ENCODE data around the gene CUBN. TPM values are rescaled to one million over a fixed set of nuclear protein-coding genes. Genes with fewer than 3 reads are reported as not detected.

Gene CUBN
- total RNA-seq, 1 experiment from 2014 or later: 0.07 TPM

DNA sequence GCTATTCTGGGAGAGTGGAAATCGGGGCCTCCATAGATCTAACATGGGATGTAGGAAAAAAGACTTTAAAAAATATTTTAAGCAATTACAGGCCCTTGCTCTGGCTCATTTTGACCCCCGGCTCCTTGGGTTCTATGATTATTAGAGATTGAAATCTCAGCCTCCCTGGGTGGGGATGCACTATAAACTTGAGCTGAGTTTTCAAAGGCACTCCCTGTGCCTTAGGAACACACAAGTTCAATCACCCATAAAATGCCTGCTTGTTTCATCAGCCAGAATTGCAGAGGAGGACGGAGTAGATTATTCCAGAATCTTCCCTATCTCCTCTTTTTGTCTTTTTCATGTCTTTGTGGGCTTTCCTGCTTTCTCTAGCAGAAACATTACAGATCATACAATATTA, 145.4 kb downstream of the CUBN start:
- Histone ChIP-seq H2AFZ (no peak overlapping the region), H4K20me1 (ENCODE audit: insufficient read depth) (no peaks in the 10 kb centered on the region), H3K4me1 (replicated peaks; ENCODE audit: insufficient read depth) (no peaks in the 10 kb centered on the region), H3K27me3 (ENCODE audit: insufficient read depth, low read depth) (no peaks in the 10 kb centered on the region), H3K4me2 (no peak overlapping the region), H3F3A (ENCODE audit: insufficient read depth, low read depth) (no peaks in the 10 kb centered on the region), H3K36me3 (ENCODE audit: low read depth) (no peaks in the 10 kb centered on the region), H3K27ac (no peak overlapping the region), H3K9me3 (ENCODE audit: insufficient read depth, low read depth) (no peaks in the 10 kb centered on the region), H3K79me2 (ENCODE audit: low read depth) (no peaks in the 10 kb centered on the region), H3K4me3 (no peak overlapping the region), H3K9me2 (ENCODE audit: insufficient read depth) (no peaks in the 10 kb centered on the region)
- BruUV-seq (replicated peaks): no TSS peak
- intact Hi-C loops (cut with micrococcal nuclease; ENCODE audit: unreplicated experiment): no loop called here
- TF ChIP-seq EZH2 (IDR thresholded peaks at IDR 0.05; ENCODE audit: low read depth): no peak
- TF ChIP-seq, protein P1, sequence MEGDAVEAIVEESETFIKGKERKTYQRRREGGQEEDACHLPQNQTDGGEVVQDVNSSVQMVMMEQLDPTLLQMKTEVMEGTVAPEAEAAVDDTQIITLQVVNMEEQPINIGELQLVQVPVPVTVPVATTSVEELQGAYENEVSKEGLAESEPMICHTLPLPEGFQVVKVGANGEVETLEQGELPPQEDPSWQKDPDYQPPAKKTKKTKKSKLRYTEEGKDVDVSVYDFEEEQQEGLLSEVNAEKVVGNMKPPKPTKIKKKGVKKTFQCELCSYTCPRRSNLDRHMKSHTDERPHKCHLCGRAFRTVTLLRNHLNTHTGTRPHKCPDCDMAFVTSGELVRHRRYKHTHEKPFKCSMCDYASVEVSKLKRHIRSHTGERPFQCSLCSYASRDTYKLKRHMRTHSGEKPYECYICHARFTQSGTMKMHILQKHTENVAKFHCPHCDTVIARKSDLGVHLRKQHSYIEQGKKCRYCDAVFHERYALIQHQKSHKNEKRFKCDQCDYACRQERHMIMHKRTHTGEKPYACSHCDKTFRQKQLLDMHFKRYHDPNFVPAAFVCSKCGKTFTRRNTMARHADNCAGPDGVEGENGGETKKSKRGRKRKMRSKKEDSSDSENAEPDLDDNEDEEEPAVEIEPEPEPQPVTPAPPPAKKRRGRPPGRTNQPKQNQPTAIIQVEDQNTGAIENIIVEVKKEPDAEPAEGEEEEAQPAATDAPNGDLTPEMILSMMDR (conservative IDR thresholded peaks at IDR 0.05): no peak
- ChIA-PET CTCF (no interaction called here), POLR2A (ENCODE audit: unreplicated experiment) (no interaction called here)
- no peak for DNase-seq

DNA sequence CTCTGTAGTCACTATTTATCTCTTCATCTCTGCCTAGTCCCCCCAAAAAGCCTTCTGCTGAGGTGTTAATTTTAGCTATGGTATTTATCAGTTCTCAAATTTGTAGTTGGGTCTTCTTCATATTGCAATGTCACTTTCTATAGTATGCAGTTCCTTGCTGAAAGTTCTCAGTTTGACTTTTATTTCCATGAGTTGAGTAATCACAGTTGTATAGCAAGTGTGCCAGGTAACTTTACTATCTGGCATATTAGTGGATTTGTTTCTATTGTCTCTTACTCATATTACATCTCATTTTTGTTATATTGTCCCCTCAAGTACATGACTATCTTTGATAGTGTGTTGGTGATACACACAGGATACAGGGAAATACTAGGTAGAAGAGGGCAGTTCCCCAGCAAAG, 152.8 kb downstream of the CUBN start:
- Histone ChIP-seq H3F3A (ENCODE audit: insufficient read depth, low read depth) (no peaks in the 10 kb centered on the region), H3K79me2 (ENCODE audit: low read depth) (no peaks in the 10 kb centered on the region), H2AFZ (no peak overlapping the region), H3K27me3 (ENCODE audit: insufficient read depth, low read depth) (no peaks in the 10 kb centered on the region), H3K9me3 (ENCODE audit: insufficient read depth, low read depth) (no peaks in the 10 kb centered on the region), H3K36me3 (ENCODE audit: low read depth) (no peaks in the 10 kb centered on the region), H3K9me2 (ENCODE audit: insufficient read depth) (no peaks in the 10 kb centered on the region), H3K4me1 (replicated peaks; ENCODE audit: insufficient read depth) (no peaks in the 10 kb centered on the region), H3K4me3 (no peak overlapping the region), H3K27ac (no peak overlapping the region), H4K20me1 (ENCODE audit: insufficient read depth) (no peaks in the 10 kb centered on the region), H3K4me2 (no peak overlapping the region)
- DNase-seq: no peak
- no TSS peak for BruUV-seq (replicated peaks)
- ChIA-PET CTCF (no interaction called here), POLR2A (ENCODE audit: unreplicated experiment) (no interaction called here)
- TF ChIP-seq, protein P1 (conservative IDR thresholded peaks at IDR 0.05): no peak
- no peak for TF ChIP-seq EZH2 (IDR thresholded peaks at IDR 0.05; ENCODE audit: low read depth)
- intact Hi-C loops (cut with micrococcal nuclease; ENCODE audit: unreplicated experiment): no loop called here

DNA sequence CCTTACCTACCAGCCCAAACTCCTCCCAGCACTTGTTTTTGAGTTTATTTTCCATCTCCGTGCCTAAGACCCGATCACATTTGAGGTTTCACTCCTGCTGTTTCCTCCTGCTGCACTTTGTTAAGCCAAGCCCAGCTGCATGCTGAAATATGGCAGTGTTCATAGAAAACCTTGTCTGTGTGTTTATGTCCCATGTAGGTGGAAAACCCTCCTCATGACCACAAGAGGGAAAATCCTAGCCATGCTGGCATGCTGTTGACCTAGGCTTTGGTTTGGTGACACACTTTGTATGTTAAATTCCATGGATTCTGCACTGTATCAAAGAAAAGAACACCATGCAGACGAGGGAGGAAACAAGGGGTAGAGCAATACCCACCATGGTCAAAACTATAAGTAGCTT, 154.4 kb downstream of the CUBN start:
- ChIA-PET CTCF (no interaction called here), POLR2A (ENCODE audit: unreplicated experiment) (no interaction called here)
- H3K4me3 ChIP-seq: no peak overlapping the region

More for the DNA sequence above, 154.4 kb downstream of the CUBN start:
- Histone ChIP-seq H4K20me1 (ENCODE audit: insufficient read depth) (no peaks in the 10 kb centered on the region), H3K4me1 (replicated peaks; ENCODE audit: insufficient read depth) (no peaks in the 10 kb centered on the region), H2AFZ (no peak overlapping the region), H3K36me3 (ENCODE audit: low read depth) (no peaks in the 10 kb centered on the region), H3F3A (ENCODE audit: insufficient read depth, low read depth) (no peaks in the 10 kb centered on the region), H3K79me2 (ENCODE audit: low read depth) (no peaks in the 10 kb centered on the region), H3K9me3 (ENCODE audit: insufficient read depth, low read depth) (no peaks in the 10 kb centered on the region), H3K27ac (no peak overlapping the region), H3K4me2 (no peak overlapping the region), H3K9me2 (ENCODE audit: insufficient read depth) (no peaks in the 10 kb centered on the region), H3K27me3 (ENCODE audit: insufficient read depth, low read depth) (no peaks in the 10 kb centered on the region)
- TF ChIP-seq, protein P1 (conservative IDR thresholded peaks at IDR 0.05): no peak
- TF ChIP-seq EZH2 (IDR thresholded peaks at IDR 0.05; ENCODE audit: low read depth): no peak
- no TSS peak for BruUV-seq (replicated peaks)
- no peak for DNase-seq
- intact Hi-C loops (cut with micrococcal nuclease; ENCODE audit: unreplicated experiment): no loop called here
